RWPE1 (cell line): Measurements from ENCODE around the gene PRSS48.

Experiments used
- CTCF ChIA-PET: fragments of 350-600 bp; sonication (Branson Sonifier 250); formaldehyde crosslinking; extraction: SDS; loops from one replicate; lab custom pipeline; 2021; lab: Yijun Ruan, JAX
- POLR2A ChIA-PET: fragments of 400-600 bp; formaldehyde crosslinking; extraction: SDS; loops from one replicate; lab custom pipeline; 2020; ENCODE audit warnings: antibody characterized with exemption; ENCODE audit not compliant: low non-redundant PET; lab: Yijun Ruan, JAX
- DNase-seq: peaks from one replicate; pipeline ENCODE4 v3.0.0; 2012; ENCODE audit warnings: low spot score
- H3K27ac ChIP-seq: fragments of 450-650 bp; 2 replicates; pipeline ENCODE4 v1.5.1; 2017
- TF ChIP-seq, protein P1 (sequence below): fragments of 450-650 bp; conservative IDR thresholded peaks from 2 replicates; pipeline ENCODE4 v1.5.1; 2017; ENCODE audit warnings: low read depth, mild to moderate bottlenecking

PRSS48 gene, protein sequence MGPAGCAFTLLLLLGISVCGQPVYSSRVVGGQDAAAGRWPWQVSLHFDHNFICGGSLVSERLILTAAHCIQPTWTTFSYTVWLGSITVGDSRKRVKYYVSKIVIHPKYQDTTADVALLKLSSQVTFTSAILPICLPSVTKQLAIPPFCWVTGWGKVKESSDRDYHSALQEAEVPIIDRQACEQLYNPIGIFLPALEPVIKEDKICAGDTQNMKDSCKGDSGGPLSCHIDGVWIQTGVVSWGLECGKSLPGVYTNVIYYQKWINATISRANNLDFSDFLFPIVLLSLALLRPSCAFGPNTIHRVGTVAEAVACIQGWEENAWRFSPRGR

DNA sequence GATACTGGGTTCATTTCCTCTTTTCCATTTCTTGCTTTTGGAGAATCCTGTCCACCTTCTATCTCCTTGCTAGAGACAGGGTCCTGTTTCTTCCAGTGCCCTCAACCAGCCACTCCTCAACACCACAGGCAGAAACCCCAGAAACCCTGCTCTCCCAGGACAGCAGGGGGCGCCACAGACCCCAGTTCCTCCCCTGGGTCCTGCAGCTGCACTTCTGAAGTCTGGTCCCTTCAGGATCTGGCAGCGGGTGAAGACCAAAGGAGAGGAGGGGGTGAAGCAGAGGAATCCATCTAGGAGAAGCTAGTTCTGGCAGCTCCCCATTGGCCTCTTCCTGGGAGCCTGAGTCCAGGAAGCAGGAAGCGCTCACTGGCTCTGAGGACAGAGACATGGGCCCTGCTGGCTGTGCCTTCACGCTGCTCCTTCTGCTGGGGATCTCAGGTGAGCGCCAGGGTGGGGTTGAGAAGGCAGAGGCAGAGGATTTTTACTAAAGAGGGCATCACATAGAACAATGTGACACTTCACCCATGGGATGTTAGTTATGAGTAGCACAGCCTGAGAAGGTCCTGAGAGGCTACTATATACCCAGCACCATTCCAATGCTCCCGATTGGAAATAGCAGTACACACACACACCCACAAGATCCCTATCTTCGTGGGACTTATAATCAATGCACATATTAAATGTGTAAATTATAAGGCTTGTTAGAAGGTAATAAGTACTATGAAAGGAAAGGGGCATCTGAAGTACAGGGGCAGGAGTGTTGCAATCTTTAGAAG is at the start of gene PRSS48:
Gene PRSS48, plus strand, starts transcription at position 375 of the 776 bp plus-strand sequence. Its CDS starts 12 bp downstream, at position 387.
- no peak within 1 kb of the TSS for H3K27ac ChIP-seq
- TF ChIP-seq, protein P1, sequence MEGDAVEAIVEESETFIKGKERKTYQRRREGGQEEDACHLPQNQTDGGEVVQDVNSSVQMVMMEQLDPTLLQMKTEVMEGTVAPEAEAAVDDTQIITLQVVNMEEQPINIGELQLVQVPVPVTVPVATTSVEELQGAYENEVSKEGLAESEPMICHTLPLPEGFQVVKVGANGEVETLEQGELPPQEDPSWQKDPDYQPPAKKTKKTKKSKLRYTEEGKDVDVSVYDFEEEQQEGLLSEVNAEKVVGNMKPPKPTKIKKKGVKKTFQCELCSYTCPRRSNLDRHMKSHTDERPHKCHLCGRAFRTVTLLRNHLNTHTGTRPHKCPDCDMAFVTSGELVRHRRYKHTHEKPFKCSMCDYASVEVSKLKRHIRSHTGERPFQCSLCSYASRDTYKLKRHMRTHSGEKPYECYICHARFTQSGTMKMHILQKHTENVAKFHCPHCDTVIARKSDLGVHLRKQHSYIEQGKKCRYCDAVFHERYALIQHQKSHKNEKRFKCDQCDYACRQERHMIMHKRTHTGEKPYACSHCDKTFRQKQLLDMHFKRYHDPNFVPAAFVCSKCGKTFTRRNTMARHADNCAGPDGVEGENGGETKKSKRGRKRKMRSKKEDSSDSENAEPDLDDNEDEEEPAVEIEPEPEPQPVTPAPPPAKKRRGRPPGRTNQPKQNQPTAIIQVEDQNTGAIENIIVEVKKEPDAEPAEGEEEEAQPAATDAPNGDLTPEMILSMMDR: peak; percentile 48
- peak; percentile 34 for DNase-seq
- POLR2A ChIA-PET: no interaction called here
- CTCF ChIA-PET: interaction anchor here (0.6 to 1.3 kb wide), 13 partner anchors 10 to 1587 kb away, joined by 3 to 4 read pairs (median 3); partner anchors contain the start of gene SH3D19

DNA sequence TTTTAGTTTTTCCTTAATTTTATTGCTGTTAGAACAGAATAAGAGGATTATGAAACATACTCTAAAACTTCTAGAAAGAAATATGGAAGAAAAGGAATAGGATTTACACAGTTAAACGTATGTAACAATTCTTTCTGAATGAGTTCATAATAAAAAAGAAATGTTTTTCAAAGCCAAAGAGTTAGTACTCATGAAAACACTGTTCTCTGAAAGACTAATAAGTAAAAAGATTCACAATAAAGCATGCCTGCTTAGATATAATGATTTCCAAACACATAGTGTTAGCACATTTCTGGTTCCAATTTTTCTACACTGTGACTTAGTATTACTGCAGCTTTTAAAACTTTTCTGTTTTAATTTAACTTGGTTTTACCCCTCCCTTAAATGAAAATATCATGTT is 49.8 kb upstream of the PRSS48 start:
- ChIA-PET CTCF (interaction anchor here (0.6 kb wide), 1 partner anchor 91 kb away, joined by 4 read pairs; no protein-coding TSS in a partner anchor), POLR2A (no interaction called here)
- no peak for DNase-seq
- TF ChIP-seq, protein P1: no peak
- H3K27ac ChIP-seq: no peak overlapping the region

DNA sequence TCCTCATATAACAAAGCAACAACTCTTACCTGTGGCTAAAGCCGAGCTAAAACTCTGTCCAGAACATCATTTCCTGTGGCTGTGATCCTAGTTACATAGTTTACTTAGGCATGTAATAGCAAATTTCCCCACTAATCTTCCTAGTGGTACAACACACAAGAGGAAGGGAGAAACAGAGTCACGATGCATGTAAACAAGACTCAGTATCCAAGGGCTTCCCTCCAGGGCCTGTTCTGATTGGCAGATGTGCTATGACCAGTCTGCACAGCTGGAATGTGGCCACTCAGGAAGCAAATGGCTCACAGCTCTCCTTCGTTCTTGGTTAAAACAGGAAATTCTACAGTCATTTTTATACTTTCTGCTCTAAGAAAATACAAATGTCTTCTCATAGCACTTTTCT is 49.2 kb upstream of the PRSS48 start:
- ChIA-PET POLR2A (no interaction called here), CTCF (interaction anchor here (0.6 kb wide), 1 partner anchor 92 kb away, joined by 4 read pairs; no protein-coding TSS in a partner anchor)
- DNase-seq: peak; percentile 66

DNA sequence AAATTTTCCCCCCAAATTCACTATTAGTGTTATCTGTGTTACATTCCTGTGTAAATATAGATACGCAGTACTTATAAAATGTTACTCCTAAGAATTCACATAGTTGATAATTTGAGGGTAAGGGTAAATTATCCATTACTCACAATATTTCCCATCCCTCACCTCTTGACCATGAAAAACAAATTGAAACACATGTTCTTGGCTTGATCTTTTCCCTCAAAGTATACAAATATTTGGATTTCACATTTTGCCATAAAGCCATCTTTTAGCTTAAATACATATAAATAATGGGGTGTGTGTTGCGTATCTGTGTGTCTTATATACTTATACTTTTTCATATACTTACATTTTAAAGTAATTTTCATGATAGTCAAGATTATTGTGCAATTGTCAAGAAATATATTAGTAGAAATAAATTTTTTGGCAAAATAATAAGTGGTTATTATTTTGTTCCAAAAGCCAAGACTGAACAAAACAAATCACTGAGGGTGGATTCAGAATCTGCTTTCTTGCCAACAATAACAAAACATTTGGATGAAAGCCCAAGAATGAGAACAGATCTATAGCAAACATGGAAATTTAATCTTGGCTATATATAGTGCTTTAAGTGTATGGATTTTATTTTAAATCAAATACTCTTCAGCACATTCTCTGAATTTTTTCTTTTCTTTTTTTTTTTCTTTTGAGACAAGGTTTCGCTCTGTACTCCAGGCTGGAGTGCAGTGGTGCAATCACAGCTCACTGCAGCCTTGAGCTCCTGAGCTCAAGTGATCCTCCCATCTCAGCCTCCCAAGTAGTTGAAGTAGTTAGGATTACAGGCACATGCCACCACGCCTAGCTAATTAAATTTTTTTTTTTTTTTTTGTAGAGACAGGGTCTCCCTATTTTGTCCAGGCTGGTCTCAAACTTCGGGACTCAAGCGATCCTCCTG is 48.5 kb upstream of the PRSS48 start:
- POLR2A ChIA-PET: no interaction called here
- TF ChIP-seq, protein P1: no peak
- no peak for DNase-seq
- CTCF ChIA-PET: no interaction called here
- peak overlapping the region; percentile 82 for H3K27ac ChIP-seq

More for the DNA sequence above, 49.2 kb upstream of the PRSS48 start:
- H3K27ac ChIP-seq: no peak overlapping the region
- TF ChIP-seq, protein P1: no peak

DNA sequence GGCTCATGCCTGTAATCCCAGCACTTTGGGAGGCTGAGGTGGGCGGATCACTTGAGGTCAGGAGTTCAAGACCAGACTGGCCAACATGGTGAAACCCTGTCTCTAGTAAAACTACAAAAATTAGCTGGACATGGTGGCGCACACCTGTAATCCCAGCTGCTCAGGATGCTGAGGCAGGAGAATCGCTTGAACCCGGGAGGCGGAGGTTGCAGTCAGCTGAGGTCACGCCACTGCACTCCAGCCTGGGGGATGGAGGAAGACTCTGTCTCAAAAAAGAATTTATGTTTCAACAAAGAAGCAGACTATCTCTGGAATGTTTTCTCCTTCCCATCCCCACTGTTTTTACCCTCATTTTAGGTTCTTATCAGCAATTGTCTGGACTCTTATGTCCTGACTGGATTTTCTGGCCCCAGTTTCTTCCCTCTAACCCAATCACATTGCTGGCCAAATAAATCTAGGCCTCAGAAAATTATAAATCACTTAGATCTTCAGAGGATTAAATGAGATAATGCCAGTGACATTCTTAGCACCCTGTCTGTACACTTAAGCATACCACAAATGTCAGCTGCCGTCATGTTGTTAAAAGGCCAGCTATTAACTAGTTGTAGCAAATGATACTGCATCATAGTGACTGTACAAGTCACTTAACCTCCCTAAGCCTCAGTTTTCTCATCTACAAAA is 44.9 kb upstream of the PRSS48 start:
- DNase-seq: no peak
- H3K27ac ChIP-seq: no peak overlapping the region
- TF ChIP-seq, protein P1: no peak
- ChIA-PET CTCF (no interaction called here), POLR2A (no interaction called here)
